LoVo (cell line): ENCODE results near the gene FYN.

Experiments used
- DNase-seq: peaks from one replicate; pipeline ENCODE4 v3.0.0-alpha.2; 2016; ENCODE audit warnings: low spot score

The FYN gene

DNA sequence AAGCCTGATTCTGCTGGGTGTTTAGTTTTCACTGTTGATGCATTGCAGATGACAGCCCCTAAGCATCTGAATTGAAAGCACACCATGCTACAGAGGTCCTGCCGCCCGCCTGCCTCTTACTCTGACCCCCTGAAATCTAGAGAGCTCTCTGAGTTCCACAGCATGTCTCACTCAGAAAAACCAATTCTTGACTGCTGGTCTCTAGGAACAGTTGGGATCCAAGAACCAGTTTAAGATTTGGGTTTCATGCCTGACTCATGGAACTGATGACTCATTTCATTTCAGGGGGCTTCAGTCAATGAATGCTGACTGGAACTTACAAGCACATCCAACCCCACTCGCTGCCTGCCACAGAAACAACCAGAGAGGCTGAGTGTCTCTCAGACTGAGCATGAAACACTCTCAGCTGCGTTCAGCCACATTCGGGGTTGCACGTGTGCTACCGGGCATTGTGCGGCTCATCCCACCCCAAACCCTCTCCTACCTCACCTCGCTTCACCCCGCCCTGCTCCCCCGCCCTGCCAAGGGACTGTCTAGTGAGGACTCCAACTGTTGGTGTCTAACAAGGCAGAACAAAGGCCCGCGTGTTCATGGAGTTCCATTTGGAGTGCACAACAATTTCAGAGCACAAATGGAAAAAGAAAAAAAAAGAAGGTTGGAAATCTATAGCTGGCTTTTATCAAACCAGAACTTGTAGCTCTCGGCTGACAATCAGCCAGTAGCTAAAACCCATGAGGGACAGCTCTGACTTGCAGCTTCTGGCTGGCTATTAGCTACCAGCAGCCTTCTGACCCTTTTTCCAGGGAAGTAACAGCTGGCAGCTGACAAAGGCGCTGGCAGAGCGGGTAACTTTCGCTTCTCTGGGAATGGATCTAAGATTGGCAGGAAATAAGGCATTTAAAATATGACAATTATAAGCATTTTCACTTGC lies 247.5 kb downstream of the FYN start:
- DNase-seq, result no peak

DNA sequence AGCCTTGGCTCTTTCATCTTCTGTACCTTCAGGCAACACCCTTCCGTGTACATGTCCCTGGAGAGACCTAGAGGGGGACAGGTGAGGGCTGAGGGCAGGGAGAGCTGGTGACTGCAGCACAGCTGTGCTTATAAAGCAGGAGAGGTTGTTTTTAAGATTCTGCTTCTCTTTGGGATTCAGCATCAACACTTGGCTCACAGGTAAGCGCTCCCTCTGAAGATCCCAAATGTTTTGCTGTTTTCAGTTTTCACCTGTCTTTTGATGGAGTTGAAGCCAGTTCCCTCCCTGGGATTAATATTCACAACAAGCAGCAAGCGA lies 248.2 kb downstream of the FYN start:
- DNase-seq, result no peak

DNA sequence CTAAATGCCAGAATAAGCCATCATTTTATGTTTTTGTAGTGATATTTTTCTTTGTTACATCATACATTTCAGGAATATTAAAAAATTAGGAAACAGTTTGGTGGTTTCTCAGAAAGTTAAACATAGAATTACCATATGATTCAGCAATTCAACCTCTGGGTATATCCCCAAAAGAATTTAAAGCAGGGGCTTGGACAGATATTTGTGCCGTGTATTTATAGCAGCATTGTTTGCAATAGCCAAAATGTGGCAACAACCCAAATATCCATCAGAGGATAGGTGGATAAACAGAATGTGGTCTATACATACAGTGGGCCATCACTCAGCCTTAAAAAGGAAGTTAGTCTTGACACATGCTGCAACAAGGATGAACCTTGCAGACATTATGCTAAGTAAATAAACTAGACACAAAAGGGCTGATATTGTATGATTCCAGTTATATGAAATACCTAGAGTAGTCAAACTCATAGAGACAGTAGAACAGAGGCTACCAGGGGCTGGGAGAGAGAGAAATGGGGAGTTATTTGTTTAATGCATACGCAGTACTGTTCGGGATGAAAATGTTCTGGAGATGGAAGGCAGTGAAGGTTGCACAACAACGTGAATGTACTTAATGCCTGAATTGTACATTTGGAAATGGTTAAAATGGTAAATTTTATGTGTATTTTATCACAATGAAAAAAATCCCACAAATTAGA lies 248.7 kb downstream of the FYN start:
- DNase-seq, result no peak

GRCh38 chr6:111623046-111623718 lies 250.1 kb downstream of the FYN start:
- DNase-seq, result no peak

GRCh38 chr6:111620169-111620568 lies 253.1 kb downstream of the FYN start:
- DNase-seq, result no peak

- DNase-seq, result no peak
Observed at GRCh38 chr6:111618407-111618806, 254.8 kb downstream of the FYN start.

- no peak for DNase-seq
Observed at GRCh38 chr6:111617149-111617548, 256.1 kb downstream of the FYN start.

DNA sequence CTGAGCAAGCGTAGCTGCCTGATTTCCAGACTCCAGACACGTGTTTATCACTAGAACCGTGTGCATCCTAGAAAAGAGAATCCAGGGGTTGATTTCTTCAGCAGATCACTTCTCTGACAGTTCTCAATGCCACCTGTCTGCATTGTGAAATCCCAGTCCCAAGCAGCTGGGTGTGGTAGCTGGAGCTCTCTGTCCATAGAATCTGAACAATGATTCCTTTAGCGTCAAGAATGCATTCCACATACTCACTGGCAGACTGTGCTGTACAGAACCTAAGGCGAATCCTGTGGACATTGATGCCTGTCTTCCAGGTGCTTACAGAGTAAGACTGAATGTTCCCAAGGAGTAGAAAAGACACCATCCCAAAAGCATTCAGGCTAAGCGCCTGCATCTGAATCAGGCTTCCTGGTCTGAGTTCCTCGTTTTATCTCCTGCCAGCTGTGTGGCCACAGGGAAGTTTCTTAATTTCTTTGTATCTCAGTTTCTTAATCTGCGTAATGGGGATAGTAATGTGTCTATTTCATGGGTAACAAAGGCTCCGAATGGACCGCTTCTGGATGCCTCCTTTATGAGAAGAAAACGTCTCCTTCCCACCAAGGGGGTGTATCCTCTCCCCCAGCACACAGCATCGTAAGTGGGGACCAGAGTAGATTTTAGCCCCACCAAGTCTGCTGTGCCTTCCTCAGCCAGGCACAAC lies 257.2 kb downstream of the FYN start:
- no peak for DNase-seq

GRCh38 chr6:111614833-111615582 lies 258.2 kb downstream of the FYN start:
- DNase-seq, result peak; percentile 44

DNA sequence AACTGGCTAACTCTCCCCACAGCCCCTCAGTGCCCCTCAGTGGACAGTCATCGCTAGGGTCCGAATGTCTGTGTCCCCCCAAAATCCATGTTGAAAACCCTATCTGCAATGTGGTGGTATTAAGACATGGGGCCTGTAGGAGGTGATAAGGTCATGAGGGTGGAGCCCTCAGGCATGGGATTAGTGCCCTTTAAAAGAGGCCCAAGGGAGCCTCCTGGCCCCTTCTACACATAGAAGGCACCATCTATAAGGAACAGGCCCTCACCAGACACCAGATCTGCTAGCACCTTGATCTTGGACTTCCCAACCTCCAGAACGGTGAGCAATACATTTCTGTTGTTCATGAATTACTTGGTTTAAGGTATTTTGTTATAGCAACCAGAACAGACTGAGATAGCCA lies 260.9 kb downstream of the FYN start:
- no peak for DNase-seq

GRCh38 chr6:111610548-111611172 lies 262.6 kb downstream of the FYN start:
- peak; percentile 14 for DNase-seq
